GM21367 (cell line): ENCODE data around the gene SOHLH1.
"Not testable (repeated sequence)": the region's sequence is repeated elsewhere in the genome, so short reads cannot be mapped to it uniquely, and the experiment has no call there.

Experiments
- ATAC-seq: cut with Tn5 transposase; IDR thresholded peaks from one replicate; pipeline ENCODE4 v1.9.1; 2021; ENCODE audit not compliant: unreplicated experiment

Gene SOHLH1

DNA sequence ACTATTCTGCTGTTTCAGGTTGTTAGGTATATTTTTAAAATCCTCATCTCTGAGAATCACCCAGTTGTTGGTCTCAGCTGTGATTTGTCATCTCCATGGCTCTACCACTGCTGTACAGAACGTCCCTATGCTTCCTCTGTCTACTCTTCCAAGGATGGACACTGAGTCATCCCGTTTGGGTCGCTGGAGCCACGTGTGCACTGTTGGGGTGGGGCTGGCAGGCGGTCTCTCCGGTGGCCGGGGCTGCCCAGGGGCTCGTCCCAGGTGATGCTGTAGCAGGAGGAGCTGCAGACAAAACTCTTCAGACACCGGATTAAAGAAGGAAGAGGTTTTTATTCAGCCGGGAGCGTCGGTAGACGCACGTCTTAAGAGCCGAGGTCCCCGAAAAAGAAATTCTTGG is 19.2 kb downstream of the SOHLH1 start:
- no peak for ATAC-seq

DNA sequence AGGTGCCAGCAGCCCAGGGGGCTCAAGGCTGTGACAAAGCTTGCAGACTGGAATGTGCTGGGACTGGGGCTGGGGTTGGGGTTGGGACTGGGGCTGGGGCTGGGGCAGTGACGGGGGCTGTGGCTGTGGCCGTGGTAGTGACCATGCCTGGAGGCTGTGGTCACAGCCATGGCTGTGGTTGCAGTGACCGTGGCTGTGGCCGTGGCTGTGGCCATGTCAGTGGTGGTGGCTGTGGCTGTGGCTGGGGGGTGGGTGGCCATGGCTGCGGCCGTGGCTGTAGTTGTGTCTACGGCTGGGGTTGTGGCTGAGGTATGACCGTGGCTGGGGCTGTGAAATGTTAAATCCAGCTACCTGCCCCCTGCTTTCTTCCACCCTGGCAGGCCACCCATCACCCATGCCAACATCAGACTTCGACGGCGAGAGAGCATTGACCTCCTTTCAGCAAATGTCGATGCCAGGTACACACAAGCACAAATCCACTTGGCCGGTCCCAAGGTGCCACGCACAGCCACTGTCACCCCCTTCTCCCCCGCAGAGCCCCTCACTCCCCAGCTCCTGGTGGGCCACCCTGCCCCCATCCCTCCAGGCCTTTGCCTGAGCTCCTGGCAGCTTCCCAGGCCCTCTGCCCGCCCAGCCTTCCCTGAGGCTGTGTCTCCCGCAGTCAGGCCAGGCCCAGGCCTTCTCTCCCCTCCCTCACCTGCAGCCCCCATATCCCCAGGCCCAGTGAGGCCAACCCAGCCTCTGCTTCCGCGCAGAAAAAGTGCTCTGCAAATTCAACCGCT is 20.9 kb downstream of the SOHLH1 start:
- no peak for ATAC-seq

DNA sequence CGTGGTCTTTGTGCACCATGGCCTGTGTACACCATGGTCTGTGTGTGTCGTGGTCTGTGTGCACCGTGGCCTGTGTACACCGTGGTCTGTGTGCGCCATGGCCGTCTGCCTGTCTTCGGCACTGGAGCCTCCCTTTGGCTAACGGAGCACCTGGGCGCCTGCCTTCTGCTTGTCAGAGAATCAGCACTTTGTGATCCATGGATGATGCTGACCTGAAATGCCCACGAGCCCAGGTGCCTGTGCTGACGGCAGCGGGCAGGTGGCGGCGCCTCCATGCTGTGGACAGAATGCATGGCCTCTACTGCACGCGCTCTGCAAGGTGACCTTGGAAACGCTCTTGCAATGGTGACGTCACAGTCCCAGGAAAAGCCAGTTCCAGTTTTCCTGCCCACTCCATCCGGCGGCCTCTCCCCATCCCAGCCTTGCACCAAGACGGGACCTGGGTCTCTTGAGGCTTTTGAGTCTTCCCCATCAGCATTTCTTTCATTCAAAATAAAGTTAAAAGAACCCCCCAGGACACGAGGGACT is 21.6 kb downstream of the SOHLH1 start:
- no peak for ATAC-seq

DNA sequence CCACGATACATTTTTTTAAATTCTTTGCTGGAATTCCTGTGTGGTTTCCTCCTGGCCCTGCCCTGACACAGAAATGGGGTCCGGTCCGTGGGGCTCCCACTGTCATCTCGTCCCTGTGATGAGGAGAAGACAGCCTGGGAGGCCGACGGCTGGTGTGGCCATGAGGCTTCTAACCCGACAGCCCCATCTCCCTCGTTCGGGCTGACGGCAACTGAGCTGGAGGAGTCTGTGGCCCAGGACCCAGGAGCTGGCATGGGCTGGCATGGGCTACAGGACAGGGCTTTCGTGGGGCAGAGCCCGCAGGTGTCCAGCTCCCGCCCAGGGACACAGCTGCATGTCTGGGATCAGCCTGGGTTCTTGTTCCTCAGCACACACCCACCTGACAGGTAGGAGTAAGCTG is 22.4 kb downstream of the SOHLH1 start:
- no peak for ATAC-seq

DNA sequence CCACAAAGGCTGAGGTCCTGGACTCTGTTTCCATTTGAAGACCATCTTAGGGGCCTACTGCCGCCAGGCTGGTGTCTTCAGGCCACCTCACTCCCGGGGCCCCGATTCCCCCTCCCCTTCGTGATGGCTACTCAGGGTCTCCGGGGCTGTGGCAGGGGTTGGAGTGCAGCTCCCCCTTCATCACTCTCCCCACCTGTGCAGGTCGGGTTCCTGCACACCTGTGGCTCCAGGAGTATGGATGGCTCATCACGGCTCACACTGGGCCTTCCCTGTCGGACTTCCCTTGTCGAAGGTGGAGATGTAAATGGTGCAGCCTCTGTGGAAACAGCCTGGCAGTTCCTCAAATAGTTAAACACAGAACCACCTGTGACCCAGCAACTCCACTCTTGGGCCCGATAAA is 24.3 kb downstream of the SOHLH1 start:
- no peak for ATAC-seq

DNA sequence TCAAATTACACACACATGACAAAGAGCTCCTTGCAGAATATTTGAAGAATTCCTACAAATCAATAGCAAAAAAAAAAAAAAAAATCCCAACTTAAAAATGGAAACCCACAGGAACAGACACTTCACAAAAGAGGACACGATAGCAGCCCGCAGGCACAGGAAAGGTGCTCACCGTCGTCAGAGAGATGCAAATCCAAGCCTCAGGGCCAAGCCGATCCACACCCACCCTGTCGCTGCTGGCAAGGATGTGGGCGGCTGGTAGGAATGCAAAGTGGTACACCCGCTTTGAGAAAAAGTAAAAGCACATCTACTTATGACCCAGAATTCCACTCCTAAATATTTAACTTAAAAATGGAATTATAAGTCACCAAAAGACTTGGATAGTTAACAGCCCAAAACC is 25.3 kb downstream of the SOHLH1 start:
- no peak for ATAC-seq

DNA sequence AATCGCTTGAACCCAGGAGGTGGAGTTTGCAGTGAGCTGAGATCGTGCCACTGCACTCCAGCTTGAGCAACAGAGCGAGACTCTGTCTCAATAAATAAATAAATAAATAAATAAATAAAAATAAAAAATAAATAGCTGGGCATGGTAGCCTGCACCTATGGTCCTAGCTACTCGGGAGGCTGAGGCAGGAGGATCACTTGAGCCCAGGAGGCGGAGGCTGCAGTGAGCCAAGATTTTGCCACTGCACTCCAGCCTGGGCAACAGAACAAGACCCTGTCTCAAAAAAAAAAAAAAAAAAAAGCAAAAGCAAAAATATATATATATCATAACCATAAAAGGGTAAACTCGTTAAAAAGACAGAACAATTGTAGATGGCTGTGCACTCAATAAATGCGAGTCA is 26.5 kb downstream of the SOHLH1 start:
- not testable (repeated sequence) for ATAC-seq

DNA sequence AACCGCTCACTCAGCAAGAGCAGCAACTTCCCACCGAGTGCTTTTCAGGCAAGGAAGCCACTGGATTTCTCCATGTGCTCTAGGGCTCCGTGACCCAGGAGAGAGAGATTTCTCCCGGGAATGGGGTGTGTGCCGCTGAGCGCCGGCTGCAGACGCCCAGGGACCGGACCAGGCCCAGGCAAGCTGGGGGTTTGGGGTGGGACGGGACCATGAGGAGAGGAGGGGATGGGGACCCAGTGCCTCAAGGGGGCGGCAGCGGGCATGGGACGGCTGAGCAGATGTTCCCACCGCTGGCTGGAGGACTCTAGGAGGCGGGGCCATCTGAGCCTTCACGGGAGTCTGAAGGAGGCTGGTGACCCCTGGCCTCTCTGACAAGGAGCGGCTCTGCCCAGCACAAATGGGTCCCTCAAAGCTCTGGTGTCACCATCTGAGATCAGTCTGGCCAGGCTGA is 27.7 kb downstream of the SOHLH1 start:
- no peak for ATAC-seq

DNA sequence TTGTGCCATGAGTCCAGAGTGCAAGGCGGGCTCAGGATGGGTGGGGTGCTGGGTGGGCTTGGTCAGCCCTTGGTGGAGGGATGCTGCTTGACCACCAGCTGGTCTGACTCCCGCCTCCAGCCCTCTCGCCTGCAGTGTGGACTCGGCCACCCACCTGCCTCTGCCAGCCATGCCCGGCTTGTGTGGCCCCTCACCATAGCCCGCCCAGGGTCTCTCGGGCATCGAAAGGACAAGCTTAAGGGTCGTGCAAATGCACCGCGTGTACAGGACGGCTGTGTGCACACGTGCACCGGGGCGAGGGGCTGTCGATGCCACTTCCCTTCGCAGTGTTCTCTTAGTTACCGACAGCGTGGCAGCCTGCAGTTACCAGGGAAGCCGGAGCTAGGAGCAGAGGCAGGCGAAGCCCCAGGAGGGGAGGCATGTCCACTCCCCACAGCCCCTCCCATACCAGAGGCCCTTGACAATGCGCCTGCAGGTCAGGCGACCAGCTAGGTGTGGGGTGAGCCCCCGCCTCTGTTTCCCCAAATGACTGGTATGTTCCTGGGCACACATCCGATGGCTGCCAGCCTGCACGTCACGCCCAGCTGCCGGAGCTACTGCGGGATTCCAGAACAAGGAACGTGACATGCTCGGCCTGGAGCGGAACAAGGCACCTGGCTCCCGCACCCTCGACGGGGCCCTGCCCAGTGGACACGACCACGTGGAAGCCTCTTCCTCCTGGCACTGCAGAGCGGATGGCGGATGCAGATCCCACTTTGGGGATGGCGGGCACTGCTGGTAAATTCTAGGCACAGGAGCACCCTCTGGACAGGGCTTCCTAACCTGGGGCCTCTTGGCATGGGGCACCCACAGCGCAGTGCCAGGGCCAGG is 28.3 kb downstream of the SOHLH1 start:
- ATAC-seq: no peak

DNA sequence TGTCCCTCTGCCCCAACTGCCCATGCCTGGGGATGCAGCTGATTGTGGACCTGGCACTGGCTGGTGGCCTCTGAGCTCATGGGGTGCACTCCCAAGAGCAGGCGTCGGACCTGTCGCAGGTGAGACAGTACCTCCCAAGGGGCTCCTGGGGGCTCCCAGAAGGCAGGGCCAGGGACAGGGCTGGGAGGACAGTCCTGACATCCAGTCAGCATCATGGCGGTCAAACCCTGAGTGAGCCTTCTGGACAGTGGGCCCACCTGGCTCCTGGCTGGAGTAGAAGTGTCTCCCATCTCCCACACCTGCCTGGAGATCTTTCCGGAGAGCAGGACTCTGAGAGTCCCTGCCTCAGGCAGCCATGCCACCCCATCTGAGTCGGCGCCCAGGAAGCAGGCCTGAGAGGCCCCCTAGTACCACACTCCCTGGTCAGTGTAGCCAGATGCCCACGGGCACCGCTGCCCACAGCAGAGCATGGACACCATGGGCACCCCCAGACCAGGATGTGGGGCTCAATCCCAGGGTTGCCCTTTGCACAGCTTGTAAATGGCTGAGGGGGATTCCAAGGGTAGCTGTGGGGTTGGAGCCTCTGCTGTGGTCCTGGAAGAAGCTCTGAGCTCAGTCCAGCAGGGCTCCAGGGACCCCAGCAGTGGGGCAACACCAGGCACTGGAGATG is 29.5 kb downstream of the SOHLH1 start:
- ATAC-seq: no peak

DNA sequence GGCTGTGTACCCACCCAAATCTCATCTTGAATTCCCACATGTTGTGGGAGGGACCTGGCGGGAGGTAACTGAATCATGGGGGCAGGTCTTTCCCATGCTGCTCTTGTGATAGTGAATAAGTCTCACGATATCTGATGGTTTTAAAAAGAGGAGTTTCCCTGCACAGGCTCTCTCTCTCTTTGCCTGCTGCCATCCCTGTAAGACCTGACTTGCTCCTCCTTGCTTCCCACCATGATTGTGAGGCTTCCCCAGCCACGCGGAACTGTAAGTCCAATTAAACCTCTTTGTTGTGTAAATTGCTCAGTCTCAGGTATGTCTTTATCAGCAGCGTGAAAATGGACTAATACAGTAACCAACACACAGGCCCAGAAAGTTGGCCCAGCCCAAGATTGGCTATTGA is 30.3 kb downstream of the SOHLH1 start:
- ATAC-seq: not testable (repeated sequence)

DNA sequence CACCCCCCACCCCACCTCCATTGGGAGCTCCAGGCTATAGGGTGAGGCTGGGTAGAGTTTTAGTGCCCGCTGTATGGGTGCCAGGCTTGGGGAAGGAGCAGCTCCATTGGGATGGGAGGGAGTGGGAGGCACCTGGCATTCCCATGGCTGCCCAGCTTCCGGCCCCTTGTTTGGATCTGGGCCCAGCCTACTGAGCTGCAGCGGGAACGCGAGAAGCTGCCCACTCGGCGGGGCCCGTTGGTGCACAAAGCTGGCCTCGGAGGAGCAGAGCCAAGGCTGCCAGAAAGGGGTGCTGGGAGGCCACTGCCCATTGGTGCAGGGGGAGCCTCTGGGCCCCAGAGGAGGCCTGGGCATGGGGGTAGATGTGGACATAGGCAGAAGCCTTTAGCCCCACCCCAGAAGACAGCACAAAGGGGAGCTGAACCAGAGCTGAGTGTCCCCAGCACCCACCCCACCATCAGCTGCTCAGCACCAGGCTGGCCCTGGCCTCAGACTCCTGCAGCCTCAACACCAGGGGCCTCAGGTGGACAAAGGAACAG is 31.7 kb downstream of the SOHLH1 start:
- no peak for ATAC-seq

DNA sequence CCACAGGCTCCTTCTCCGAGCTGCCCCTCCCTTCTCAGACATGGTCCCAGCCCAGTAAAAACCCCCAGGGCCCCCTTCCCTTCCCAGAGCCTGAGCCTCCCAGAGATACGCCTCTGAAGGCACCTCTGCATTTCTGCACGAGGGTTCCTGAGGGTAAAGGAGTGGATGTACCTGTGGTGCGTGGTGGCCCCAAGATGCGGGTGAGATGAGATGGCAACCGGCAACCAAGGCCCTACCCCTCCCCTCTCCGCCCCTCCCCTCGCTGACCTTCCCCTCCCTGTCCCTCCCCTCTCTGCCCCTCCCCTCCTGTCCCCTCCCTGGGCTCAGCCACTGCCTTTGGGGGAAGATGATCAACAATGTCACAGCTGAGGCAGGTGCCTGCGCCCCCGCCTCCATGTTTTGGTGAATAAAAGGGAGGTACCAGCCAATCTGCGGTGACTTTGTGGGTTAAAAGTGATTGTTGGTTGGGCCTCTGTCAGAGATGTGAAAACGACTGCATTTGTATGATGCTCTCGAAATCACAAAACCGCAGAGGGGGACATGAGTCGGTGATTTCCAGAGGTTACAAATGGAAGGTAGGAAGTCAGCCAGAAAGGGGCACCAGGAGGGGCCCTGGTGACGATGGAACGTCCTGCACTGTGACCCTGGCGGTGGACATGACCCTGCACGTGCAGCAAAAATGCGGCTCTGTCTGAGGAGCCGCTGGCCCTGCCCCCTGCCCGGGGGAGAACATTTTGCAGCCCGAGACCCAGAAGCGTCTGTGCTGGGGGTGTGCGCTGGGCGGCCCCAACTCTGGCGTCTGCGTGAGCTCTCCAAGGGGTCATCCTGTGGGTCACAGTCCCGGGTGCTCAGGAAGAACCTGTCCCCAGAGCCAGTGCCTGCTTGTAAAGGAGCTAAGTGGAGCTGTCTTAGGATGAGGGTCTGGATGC is 32.5 kb downstream of the SOHLH1 start:
- no peak for ATAC-seq

DNA sequence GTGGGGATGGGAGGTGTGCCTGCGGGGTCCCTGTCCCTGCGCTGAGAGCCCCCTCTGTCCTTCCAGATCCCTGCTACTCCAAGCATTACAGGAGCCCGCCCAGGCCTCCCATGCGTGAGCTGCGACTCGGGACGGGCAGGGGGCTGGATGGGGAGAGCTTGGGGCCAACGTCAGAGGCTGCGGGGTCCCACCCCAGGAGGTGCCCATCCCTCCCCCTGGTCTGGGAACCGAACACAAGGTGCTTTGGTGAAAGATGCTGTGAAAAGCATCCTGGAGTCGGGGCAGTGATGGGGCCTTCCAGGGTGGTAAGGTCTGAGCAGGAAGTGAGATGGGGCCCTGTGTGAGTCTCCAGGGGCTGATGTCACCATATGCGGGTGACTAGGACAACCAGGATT is 33.5 kb downstream of the SOHLH1 start:
- no peak for ATAC-seq

DNA sequence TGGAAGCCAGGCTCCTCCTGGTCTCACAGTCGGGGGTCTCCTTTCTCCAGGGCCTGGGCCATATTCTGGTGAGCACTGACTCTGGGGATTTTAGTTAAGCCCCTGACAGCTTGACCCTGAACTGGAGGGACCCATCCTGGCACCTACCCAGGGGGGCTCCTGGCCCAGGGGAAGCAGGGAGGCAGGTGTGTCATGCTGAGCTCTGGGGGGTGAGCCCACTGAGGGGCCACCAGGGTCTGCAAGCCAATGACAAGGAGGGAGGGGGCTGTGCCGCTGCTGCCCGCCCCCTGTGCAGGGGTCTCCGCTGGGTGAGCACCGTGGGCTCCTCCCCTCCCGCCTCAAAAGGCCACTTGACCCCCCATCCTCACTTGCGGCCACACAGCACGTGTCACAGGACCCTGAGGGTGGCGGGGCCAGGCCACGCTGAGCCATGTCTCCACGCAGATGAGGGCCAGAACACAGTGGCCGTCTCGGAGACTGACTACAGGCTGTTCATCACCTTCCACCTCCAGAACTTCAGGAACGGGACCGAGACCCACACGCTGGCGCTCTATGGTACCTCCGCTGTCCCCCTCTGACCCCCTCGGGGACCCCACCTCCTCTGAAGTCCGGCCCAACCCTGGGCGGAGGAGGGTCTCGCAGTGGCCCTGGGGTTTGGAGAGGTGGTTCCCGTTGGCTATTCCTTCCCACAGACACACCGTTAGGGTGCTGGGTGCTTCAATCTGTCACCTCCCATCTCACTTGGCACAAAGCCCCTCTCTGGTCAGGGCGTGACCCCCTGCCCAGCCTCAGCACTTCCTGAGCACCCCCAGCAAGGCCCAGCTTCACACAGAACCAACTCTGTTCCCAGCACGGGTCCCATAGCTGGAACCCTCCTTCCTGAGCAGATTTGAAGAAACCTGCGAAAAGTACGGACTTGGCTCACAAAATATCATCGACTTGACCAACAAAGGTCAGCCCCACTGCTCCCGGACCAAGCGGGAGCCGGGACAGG is 34.2 kb downstream of the SOHLH1 start:
- no peak for ATAC-seq

DNA sequence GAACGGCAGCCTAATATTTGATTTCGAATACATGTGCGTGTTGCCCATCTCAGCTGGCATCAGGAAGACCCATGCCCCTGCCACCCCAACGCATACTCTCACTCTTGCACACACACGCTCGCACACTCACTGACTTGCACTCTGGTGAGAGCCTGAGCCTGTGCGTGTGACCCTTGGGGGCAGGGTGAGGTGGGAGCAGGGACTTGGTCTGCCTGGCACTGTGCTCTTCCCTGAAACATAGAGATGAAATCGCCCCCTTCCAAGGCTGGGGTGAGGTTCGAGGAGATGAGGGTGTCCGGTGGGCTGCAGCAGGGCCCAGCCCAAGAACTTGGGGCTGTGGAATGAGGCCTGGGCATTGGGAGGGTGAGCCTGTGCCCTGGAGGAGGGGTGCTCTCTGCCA is 35.0 kb downstream of the SOHLH1 start:
- ATAC-seq: no peak

DNA sequence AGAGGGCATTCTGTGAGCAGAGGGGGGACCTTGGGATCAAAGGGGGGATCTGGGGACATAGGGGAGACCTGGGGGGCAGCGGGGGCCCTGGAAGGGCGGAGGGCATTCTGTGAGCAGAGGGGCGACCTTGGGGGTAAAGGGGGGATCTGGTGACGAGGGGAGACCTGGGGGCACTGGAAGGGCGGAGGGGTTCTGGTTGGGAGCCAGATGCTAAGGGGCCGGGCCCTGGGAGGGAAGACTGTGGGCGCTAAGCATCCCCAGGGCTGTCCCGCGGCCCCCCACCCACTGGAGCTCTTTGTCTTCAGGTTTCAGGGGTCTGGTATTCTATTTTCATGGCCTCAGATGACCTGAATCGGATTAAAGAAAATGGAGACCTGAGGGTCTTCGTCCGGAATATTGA is 35.4 kb downstream of the SOHLH1 start:
- no peak for ATAC-seq

DNA sequence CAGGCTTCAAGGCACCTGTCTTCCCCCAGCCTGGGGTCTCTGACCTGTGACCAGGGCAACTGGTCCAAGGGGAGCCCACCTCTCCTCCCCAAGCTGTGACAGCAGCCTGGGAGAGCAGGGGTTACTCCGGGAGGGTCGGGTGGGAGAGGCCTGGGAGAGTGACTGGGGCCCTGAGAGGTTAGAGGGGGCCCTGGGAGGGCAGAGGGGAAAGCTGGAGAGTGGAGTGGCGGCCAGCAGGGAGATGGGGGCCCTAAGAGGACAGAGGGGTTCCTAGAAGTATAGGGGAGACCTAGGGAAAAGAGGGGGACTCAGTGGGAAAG is 35.9 kb downstream of the SOHLH1 start:
- ATAC-seq: no peak
